Measurements from ENCODE around the gene CPM. TPM values are rescaled to one million over a fixed set of nuclear protein-coding genes. Genes with fewer than 3 reads are reported as not detected.

CPM gene
- polyA plus RNA-seq (ENCODE audit: insufficient read length in 10 of 10) = 1 to 10 TPM; 2.7 to 6.0 (median 4.0) TPM
- long read RNA-seq, donor 1 = 0 reads
- long read RNA-seq, donor 2 = 0 reads
- long read RNA-seq, donor 3 = 0 reads
- long read RNA-seq, donor 4, full-length matches to known transcripts = 2 of 2 reads
- long read RNA-seq, donor 4, partial matches to known transcripts = 0 of 2 reads
- long read RNA-seq, donor 4, other reads (novel, unspliced or antisense) = 0 of 2 reads
- long read RNA-seq, donor 5 = 0 reads
- long read RNA-seq, donor 6 = 0 reads
- long read RNA-seq, donor 7, full-length matches to known transcripts = 1 of 1 reads
- long read RNA-seq, donor 7, partial matches to known transcripts = 0 of 1 reads
- long read RNA-seq, donor 7, other reads (novel, unspliced or antisense) = 0 of 1 reads
- long read RNA-seq, donor 8, full-length matches to known transcripts = 2 of 2 reads
- long read RNA-seq, donor 8, partial matches to known transcripts = 0 of 2 reads
- long read RNA-seq, donor 8, other reads (novel, unspliced or antisense) = 0 of 2 reads
- long read RNA-seq, donor 9 = 0 reads

DNA sequence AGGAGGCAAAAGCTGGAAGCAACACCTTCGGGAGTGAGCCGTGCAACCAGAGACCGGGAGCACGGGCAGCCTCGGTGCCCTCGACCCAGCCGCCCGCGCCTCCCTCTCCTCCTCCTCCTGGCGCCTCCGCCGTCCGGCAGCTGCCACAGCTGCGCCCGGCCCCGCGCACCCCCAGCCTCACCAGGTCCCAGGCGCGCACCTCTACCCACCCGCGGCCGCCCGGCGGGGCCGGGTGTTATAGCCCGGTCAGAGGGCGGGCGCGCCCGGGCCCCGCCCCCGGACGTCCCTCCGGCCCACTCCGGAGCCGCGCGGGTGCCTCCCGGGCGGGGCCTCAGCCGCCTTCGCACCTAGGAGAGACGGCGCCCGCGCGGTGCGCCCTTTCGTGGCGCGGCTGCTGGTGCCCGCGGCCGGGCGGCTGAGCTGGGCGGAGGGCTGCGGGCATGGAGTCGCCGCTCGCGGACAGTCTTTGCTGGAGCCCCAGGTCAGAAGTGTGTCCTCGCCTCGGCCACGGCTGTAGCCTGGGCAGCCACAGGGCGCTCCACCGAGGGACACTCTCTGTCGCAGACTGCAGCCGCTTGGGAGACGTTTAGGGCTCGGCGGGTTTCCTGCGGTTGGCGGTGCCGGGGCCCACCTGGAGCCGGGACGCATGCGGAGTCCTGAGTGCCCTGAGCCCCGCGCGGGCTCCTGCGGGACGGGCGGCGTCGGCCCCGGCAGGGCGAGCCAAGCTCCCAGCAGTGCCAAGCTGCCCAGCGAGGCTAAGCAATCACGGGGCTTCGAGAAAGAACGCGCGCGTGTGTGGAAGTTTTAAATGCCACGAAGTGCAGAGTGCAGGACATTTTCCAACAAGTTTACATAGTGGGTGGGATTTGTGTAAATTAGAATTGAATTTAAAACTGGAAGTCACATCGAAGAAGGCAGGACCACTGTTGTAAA lies at the start of gene CPM:
CPM (minus strand) TSS at position 211 of the 933 bp plus-strand sequence. CDS start 334 bp downstream, outside the sequence.
- DNase-seq = peak; percentile 40 to 79 (median 61)

- no peak for DNase-seq
These were observed 48.5 kb upstream of the CPM start for GRCh38 chr12:68981516-68981915.

- no peak for DNase-seq
These were observed 47.7 kb upstream of the CPM start for GRCh38 chr12:68980476-68981212.

DNA sequence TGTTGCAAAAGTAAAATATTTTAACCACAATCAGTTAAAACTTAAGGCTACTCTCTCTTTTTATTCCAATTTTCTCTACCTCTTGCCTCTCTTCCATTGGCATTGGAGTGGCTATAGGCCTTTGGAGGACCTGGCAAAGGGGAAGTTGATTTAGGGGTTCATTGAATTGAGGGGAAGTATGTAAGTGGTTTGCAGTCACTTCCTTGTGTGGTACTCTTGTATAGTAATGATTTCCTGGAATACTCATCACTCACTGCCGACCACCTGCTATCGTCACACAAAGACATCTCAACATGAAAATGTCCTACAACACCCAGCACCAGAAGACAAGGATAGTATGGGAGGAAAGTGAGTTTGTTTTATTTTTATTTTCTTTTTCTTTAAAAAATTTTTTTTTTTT lies 45.7 kb upstream of the CPM start:
- DNase-seq = no peak

GRCh38 chr12:68977909-68978610 lies 45.1 kb upstream of the CPM start:
- peak in 1 of 3 donors; percentile 25 for DNase-seq

- no peak for DNase-seq
These were observed 44.4 kb upstream of the CPM start for GRCh38 chr12:68977335-68977734.

- no peak for DNase-seq
These were observed 43.4 kb upstream of the CPM start for GRCh38 chr12:68976395-68976841.

DNA sequence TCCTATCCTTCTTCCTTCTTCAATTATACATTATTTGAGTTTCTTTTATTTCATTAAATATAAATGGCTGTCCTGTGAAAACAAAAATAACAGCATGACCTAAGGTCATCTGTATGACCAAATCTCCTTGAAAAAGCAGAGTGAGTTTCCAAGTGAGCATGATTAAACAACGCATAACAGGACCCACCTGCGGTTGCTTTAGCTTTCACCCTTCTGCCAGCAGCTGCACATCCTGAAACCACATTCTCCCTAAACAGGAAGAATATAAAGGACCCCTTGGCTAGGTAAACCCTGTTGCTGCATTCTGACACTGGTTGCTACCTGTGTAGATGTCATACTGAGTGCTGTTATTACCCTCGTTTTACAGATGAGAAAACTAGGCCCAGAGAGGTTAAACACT lies 42.8 kb upstream of the CPM start:
- no peak for DNase-seq

DNA sequence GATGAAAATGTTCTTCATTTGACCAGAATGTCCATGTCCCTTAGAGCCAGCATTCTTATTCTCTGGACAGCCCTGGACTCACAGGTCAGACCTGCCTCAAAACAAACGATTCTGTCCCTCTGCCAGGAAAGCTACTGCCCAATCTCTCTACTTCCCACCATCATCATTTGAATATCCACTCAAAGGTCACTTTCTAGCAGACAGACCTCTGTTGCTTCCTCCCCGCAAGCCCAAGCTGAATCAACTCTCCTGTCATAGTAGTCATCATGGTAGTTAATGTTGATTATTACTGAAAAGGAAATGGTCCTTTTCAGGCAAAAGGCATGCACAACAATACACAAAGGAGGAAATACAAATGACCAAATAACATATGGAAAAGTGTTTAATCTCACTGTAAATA lies 39.6 kb upstream of the CPM start:
- DNase-seq = no peak

DNA sequence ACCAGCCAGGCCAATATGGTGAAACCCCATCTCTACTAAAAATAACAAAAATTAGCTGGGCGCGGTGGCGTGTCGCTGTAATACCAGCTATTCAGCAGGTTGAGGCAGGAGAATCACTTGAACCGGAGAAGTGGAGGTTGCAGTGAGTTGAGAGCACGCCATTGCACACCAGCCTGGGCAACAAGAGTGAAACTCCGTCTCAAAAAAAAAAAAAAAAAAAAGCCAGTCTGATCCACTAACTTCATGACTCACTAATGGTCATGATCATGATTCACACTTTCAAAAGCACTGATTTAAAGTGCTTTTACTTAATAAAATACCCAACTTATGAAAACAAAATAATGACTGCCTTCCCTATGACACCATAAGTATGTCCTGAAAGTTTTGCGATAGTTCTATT lies 38.4 kb upstream of the CPM start:
- peak in 1 of 3 donors; percentile 31 for DNase-seq

- no peak for DNase-seq
These were observed 38.0 kb upstream of the CPM start for GRCh38 chr12:68970951-68971350.

DNA sequence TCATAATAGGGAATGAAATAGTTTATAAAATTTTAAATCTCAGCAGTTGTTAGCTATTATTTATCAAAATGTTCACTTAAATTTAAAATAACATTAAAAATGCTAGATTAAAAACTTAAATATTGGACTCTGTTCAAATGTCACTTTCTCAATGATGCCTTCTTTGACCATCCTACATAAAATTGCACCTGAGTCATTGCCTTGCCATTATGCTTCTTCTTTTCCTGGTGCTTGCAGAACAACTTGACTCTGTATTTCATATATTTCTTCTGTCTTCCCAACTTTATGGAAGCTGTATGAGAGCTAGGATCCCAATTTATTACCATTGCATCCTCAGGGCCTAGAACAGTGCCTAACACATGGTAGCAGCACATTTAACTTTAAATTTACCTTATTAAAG lies 37.3 kb upstream of the CPM start:
- DNase-seq = no peak

- no peak for DNase-seq
These were observed 34.1 kb upstream of the CPM start for GRCh38 chr12:68967046-68967445.

- DNase-seq = no peak
These were observed 31.1 kb upstream of the CPM start for GRCh38 chr12:68963856-68964745.

DNA sequence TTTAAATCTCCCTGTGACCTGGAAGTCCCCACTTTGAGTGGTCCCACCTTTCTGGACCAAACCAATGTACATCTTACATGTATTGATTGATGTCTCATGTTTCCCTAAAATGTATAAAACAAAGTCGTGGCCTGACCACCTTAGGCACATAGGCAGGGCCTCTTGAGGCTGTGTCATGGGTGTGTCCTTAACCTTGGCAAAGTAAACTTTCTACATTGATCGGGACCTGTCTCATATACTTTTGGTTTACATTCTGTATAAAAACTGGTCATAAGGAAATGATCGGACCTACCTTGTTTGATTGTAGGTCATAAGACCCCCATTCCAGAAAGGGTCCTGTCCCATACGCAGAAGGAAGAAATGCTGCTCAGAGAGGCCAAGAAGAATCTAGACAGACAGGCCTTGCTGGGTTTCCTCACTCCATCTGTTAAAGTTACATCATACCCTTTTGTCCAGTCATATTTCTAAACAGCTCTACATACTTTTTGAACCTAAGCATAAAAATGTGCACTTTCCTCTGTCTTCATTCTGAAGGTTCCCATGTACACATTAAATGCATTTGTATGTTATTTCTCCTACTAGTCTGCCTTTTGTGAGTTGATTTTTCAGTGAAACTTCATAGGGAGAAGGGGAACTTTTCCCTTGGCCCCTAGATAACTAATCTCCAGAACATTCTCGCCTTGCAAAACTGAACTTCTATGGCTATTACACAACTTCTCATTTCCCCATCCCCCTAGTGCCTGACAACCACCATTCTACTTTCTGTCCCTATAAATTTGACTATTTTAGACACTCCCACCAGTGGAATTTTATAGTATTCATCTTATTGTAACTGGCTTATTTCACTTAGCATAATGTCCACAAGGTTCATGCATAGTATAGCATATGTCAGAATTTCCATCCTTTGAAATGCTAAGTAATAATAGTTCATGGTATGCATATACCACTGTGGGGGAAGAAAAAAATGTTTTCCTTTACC lies 30.2 kb upstream of the CPM start:
- DNase-seq = peak in 1 of 3 donors; percentile 27

GRCh38 chr12:68959891-68960464 lies 27.0 kb upstream of the CPM start:
- DNase-seq = peak; percentile 42 to 70 (median 66)

- DNase-seq = no peak
These were observed 26.3 kb upstream of the CPM start for GRCh38 chr12:68959143-68959858.

DNA sequence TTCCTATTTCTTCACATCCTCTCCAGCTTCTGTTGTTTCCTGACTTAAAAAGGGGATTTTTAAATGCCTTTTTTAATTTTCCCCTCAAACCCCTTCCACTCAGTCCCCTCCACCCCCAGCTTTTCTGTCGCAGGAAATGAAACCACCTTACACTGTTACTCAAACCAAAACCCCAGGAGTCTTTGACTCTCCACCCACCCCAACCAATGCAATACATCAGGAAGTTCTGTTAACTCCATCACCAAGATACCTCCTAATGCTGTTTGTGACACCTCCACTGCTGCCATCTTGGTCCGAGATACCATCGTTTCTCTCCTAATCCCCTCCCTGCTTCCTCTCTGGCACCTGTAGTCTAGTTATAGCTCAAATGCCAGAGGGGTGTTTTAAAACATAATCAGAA lies 25.4 kb upstream of the CPM start:
- no peak for DNase-seq

All from muscle of back (tissue), 13 donors.